Measurements from ENCODE around the gene NQO1. TPM values are rescaled to one million over a fixed set of nuclear protein-coding genes. Genes with fewer than 3 reads are reported as not detected.
A peak's percentile ranks its signal among the peaks of the same experiment; 100 is the strongest.

Gene NQO1
- 2.1 and 6.2 TPM in 2 replicates for total RNA-seq
- 7.1 and 10.8 TPM in 2 replicates for polyA plus RNA-seq

GRCh38 chr16:69726313-69727060, at the start of gene NQO1:
NQO1 (minus strand) TSS chr16:69726560; CDS start chr16:69726439, 121 bp downstream.
- Histone ChIP-seq H3K36me3 (no peaks in the 10 kb centered on the region), H3K4me3 (peak within 1 kb of the TSS; percentile 28), H3K4me1 (ENCODE audit: low read depth) (peaks cover 8% of the 10 kb centered on the region), H3K27me3 (no peaks in the 10 kb centered on the region), H3K9me3 (ENCODE audit: low read depth) (no peaks in the 10 kb centered on the region), H3K27ac (peak within 1 kb of the TSS; percentile 71)
- peak; percentile 93 to 99 for DNase-seq (ENCODE audit: low read depth in 1 of 2, low spot score in 1 of 2)
- no peak for TF ChIP-seq CTCF (IDR thresholded peaks at IDR 0.05; ENCODE audit: low read depth, low read length)

GRCh38 chr16:69775563-69775962, 49.2 kb upstream of the NQO1 start:
- H3K27ac ChIP-seq = no peak overlapping the region
- H3K4me1 ChIP-seq (ENCODE audit: low read depth) = no peaks in the 10 kb centered on the region
- no peaks in the 10 kb centered on the region for H3K27me3 ChIP-seq
- H3K36me3 ChIP-seq = no peaks in the 10 kb centered on the region
- H3K9me3 ChIP-seq (ENCODE audit: low read depth) = no peaks in the 10 kb centered on the region
- no peak for DNase-seq (ENCODE audit: low read depth in 1 of 2, low spot score in 1 of 2)
- H3K4me3 ChIP-seq = no peak overlapping the region
- TF ChIP-seq CTCF (IDR thresholded peaks at IDR 0.05; ENCODE audit: low read depth, low read length) = no peak

GRCh38 chr16:69773260-69773947, 47.0 kb upstream of the NQO1 start:
- no peak for DNase-seq (ENCODE audit: low read depth in 1 of 2, low spot score in 1 of 2)
- H3K4me3 ChIP-seq = no peak overlapping the region
- H3K4me1 ChIP-seq (ENCODE audit: low read depth) = no peaks in the 10 kb centered on the region
- no peak for TF ChIP-seq CTCF (IDR thresholded peaks at IDR 0.05; ENCODE audit: low read depth, low read length)
- H3K36me3 ChIP-seq = no peaks in the 10 kb centered on the region
- no peaks in the 10 kb centered on the region for H3K9me3 ChIP-seq (ENCODE audit: low read depth)
- no peak overlapping the region for H3K27ac ChIP-seq
- H3K27me3 ChIP-seq = no peaks in the 10 kb centered on the region

- Histone ChIP-seq H3K4me1 (ENCODE audit: low read depth) (no peaks in the 10 kb centered on the region), H3K36me3 (no peaks in the 10 kb centered on the region), H3K9me3 (ENCODE audit: low read depth) (no peaks in the 10 kb centered on the region), H3K27me3 (no peaks in the 10 kb centered on the region), H3K4me3 (no peak overlapping the region), H3K27ac (no peak overlapping the region)
- TF ChIP-seq CTCF (IDR thresholded peaks at IDR 0.05; ENCODE audit: low read depth, low read length) = no peak
- no peak for DNase-seq (ENCODE audit: low read depth in 1 of 2, low spot score in 1 of 2)
Measured at GRCh38 chr16:69771651-69771967, 45.2 kb upstream of the NQO1 start.

- no peaks in the 10 kb centered on the region for H3K9me3 ChIP-seq (ENCODE audit: low read depth)
- no peaks in the 10 kb centered on the region for H3K4me1 ChIP-seq (ENCODE audit: low read depth)
- H3K27me3 ChIP-seq = no peaks in the 10 kb centered on the region
- no peak for TF ChIP-seq CTCF (IDR thresholded peaks at IDR 0.05; ENCODE audit: low read depth, low read length)
- no peak for DNase-seq (ENCODE audit: low read depth in 1 of 2, low spot score in 1 of 2)
- no peaks in the 10 kb centered on the region for H3K36me3 ChIP-seq
- no peak overlapping the region for H3K4me3 ChIP-seq
- no peak overlapping the region for H3K27ac ChIP-seq
Measured at GRCh38 chr16:69769404-69769803, 43.0 kb upstream of the NQO1 start.

Data from cardiac muscle cell (in vitro differentiated cells and primary cell).